Measurements from ENCODE around the gene BMP8B.

BMP8B gene

DNA sequence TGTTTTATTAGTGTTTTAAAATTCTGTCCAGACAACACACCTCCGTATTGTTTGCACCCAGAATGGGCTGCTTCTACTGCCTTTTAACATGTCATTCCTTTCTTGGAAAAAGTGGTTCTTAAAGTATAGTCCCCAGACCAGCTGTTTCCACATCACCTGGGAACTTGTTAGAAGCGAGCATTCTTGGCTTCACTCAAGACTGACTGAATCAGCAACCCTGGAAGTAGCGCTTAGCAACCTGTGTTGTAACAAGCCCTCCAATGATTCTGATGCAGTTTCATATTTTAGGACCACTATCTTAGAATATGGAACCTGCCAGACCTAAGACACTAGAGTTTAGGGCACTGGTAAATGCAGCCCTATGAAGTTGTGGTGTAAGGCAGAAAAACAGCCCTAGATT lies 55.9 kb downstream of the BMP8B start:
- H3K4me3 ChIP-seq (ENCODE audit: low read depth, low read length): no peak overlapping the region
- no peak for TF ChIP-seq MYC (IDR thresholded peaks at IDR 0.05; ENCODE audit: low read depth, low read length)
- TF ChIP-seq, protein P1, sequence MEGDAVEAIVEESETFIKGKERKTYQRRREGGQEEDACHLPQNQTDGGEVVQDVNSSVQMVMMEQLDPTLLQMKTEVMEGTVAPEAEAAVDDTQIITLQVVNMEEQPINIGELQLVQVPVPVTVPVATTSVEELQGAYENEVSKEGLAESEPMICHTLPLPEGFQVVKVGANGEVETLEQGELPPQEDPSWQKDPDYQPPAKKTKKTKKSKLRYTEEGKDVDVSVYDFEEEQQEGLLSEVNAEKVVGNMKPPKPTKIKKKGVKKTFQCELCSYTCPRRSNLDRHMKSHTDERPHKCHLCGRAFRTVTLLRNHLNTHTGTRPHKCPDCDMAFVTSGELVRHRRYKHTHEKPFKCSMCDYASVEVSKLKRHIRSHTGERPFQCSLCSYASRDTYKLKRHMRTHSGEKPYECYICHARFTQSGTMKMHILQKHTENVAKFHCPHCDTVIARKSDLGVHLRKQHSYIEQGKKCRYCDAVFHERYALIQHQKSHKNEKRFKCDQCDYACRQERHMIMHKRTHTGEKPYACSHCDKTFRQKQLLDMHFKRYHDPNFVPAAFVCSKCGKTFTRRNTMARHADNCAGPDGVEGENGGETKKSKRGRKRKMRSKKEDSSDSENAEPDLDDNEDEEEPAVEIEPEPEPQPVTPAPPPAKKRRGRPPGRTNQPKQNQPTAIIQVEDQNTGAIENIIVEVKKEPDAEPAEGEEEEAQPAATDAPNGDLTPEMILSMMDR (IDR thresholded peaks at IDR 0.05; ENCODE audit: low read depth, low read length): no peak
- TF ChIP-seq POLR2A (IDR thresholded peaks at IDR 0.05; ENCODE audit: extremely low read depth, insufficient read length): no peak
- TF ChIP-seq, protein P2, sequence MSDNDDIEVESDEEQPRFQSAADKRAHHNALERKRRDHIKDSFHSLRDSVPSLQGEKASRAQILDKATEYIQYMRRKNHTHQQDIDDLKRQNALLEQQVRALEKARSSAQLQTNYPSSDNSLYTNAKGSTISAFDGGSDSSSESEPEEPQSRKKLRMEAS (IDR thresholded peaks at IDR 0.05; ENCODE audit: low read depth, low read length): no peak
- DNase-seq (ENCODE audit: low read depth): no peak

DNA sequence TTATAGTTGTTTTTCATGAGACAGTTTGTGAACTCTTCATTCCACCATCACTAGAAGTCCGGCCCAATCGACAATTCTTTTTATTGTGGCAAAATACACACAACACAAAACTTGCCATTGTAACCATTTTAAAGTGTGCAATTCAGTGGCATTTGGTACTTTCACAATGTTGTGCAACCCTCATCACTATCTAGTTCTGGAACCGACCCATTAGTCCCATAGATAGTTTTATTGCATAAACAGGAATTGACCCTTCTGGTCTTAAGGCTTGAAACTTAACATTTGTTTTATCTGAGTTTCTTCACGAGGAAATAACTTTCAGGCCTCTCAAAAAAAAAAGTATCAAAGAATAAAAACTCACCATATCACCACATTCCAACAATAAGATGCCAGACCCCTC lies 58.8 kb downstream of the BMP8B start:
- no peak for DNase-seq (ENCODE audit: low read depth)
- no peak overlapping the region for H3K4me3 ChIP-seq (ENCODE audit: low read depth, low read length)
- no peak for TF ChIP-seq MYC (IDR thresholded peaks at IDR 0.05; ENCODE audit: low read depth, low read length)
- TF ChIP-seq, protein P1 (IDR thresholded peaks at IDR 0.05; ENCODE audit: low read depth, low read length): no peak
- TF ChIP-seq, protein P2 (IDR thresholded peaks at IDR 0.05; ENCODE audit: low read depth, low read length): no peak
- no peak for TF ChIP-seq POLR2A (IDR thresholded peaks at IDR 0.05; ENCODE audit: extremely low read depth, insufficient read length)

DNA sequence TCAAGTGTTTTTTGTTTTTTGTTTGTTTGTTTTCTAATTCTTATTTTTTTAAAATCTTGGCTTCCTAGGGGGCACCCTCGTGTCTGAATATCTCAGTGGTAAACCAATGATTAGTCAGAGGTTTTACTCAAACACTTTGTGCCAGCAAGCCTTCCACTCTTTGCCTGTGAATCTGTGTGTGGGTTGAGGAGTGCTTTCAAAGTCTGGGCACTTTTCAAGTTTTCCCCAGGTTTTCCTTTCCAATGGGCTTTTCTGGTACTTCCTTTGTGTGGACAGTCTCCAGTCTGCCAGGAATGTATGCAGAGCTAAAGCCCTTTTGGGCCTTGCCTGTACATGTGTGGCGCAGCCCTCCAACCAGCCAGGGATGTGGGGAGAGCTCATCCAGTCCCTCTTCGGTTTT lies 59.6 kb downstream of the BMP8B start:
- DNase-seq (ENCODE audit: low read depth): no peak
- no peak overlapping the region for H3K4me3 ChIP-seq (ENCODE audit: low read depth, low read length)
- TF ChIP-seq, protein P2 (IDR thresholded peaks at IDR 0.05; ENCODE audit: low read depth, low read length): no peak
- TF ChIP-seq MYC (IDR thresholded peaks at IDR 0.05; ENCODE audit: low read depth, low read length) (no peak), POLR2A (IDR thresholded peaks at IDR 0.05; ENCODE audit: extremely low read depth, insufficient read length) (no peak)
- TF ChIP-seq, protein P1 (IDR thresholded peaks at IDR 0.05; ENCODE audit: low read depth, low read length): no peak

DNA sequence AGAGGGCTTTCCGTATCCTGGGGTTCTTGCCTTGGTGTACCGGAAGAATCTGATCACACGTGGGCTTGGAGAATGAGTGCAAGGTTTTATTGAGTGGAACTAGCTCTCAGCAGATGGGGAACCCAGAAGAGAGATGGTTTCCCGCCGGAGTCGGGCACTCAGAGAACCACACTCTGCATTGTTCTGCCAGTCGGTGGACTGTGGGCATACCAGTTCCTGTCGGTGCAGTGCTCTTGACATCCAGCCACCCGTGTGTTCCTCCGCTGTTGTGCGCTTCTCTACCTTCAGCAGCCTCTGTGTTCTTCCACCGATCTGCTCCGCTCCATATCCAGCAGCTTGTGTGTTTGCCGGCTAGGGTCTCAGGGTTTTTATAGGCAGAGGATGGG lies 60.7 kb downstream of the BMP8B start:
- TF ChIP-seq MYC (IDR thresholded peaks at IDR 0.05; ENCODE audit: low read depth, low read length) (no peak), POLR2A (IDR thresholded peaks at IDR 0.05; ENCODE audit: extremely low read depth, insufficient read length) (no peak)
- TF ChIP-seq, protein P1 (IDR thresholded peaks at IDR 0.05; ENCODE audit: low read depth, low read length): no peak
- TF ChIP-seq, protein P2 (IDR thresholded peaks at IDR 0.05; ENCODE audit: low read depth, low read length): no peak
- no peak for DNase-seq (ENCODE audit: low read depth)

DNA sequence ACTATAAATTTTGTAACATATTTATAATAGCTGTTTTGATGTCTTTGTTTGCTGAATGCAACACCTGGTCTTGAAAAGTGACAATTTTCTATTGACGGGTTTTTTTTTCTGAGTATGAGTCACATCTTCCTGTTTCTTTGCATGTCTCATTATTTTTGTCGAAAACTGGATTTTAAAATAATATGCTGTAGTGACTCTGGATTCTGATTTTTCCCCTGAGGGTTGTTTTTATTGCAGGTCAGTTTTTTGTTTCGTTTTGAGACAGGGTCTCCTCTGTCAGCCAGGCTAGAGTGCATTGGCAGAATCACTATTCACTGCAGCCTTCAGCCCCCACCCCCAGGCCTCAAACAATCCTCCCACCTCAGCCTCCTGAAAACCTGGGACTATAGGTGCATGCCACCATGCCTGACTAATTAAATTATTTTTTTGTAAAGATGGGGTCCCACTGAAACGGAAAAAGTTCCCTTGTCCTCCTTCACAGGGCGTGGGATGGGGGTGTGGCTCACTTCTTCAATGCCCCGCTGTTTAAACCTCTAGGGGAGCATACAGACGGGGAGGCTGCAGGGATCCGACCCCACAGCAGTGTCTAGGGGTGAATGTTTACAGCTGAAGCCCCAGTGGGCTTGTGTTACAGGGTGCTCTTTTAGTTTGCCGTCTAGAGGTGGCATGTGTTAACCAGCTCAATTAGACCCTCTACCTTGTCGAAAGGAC lies 61.3 kb downstream of the BMP8B start:
- no peak for DNase-seq (ENCODE audit: low read depth)
- H3K4me3 ChIP-seq (ENCODE audit: low read depth, low read length): no peak overlapping the region
- no peak for TF ChIP-seq POLR2A (IDR thresholded peaks at IDR 0.05; ENCODE audit: extremely low read depth, insufficient read length)
- TF ChIP-seq, protein P2 (IDR thresholded peaks at IDR 0.05; ENCODE audit: low read depth, low read length): no peak
- TF ChIP-seq, protein P1 (IDR thresholded peaks at IDR 0.05; ENCODE audit: low read depth, low read length): no peak

More for the DNA sequence above, 60.7 kb downstream of the BMP8B start:
- no peak overlapping the region for H3K4me3 ChIP-seq (ENCODE audit: low read depth, low read length)
